ENCODE data around the gene JAG1. TPM values are rescaled to one million over a fixed set of nuclear protein-coding genes. Genes with fewer than 3 reads are reported as not detected.

The JAG1 gene
- total and polyA plus RNA-seq, 2 of the 4 experiments (the other 2 are of a cell fraction): 10.2 to 22.6 TPM

- Histone ChIP-seq H2AK5ac (ENCODE audit: low read depth, low read length) (no peak overlapping the region), H2BK5ac (ENCODE audit: low read depth, low read length, poor library complexity, severe bottlenecking) (no peak overlapping the region), H2BK15ac (ENCODE audit: low read depth, low read length) (no peak overlapping the region), H3K4me3 (ENCODE audit: insufficient read depth, low read depth, low read length) (no peak overlapping the region), H3K4me2 (ENCODE audit: low read depth, low read length) (no peak overlapping the region), H3K23ac (ENCODE audit: low read depth, low read length) (no peak overlapping the region), H2AFZ (replicated peaks; ENCODE audit: low read length, poor library complexity) (no peak overlapping the region), H3K79me1 (ENCODE audit: low read depth in 1 of 2, low read length in 2 of 2) (peaks cover 6% of the 10 kb centered on the region in 2 experiments; a peak in 3 of 4 replicates), H4K5ac (ENCODE audit: low read depth, low read length) (no peak overlapping the region), H3K9me1 (ENCODE audit: insufficient read depth, low read length) (no peaks in the 10 kb centered on the region), H3K4ac (ENCODE audit: low read depth, low read length) (no peak overlapping the region), H3K14ac (replicated peaks; ENCODE audit: low read depth, low read length) (no peak overlapping the region), H3K36me3 (ENCODE audit: control insufficient read depth, insufficient read depth, low read length) (no peaks in the 10 kb centered on the region), H3K27ac (ENCODE audit: insufficient read depth, low read length) (no peak overlapping the region), H2BK120ac (ENCODE audit: low read depth, low read length) (no peak overlapping the region), H3K18ac (ENCODE audit: low read depth, low read length) (no peak overlapping the region), H3K27me3 (ENCODE audit: control insufficient read depth, insufficient read depth, low read length) (no peaks in the 10 kb centered on the region), H2AK9ac (replicated peaks; ENCODE audit: low read depth, low read length, poor library complexity) (no peak overlapping the region), H3K9me3 (ENCODE audit: control insufficient read depth, insufficient read depth, low read length) (no peaks in the 10 kb centered on the region), H3K4me1 (ENCODE audit: control insufficient read depth, insufficient read depth, low read length) (0 out of 2 replicates have a peak, but pooled peaks cover 3% of the 10 kb centered on the region), H3K9ac (ENCODE audit: low read depth, low read length) (no peak overlapping the region), H4K20me1 (ENCODE audit: insufficient read depth, low read length) (no peaks in the 10 kb centered on the region), H2BK20ac (ENCODE audit: low read depth, low read length) (no peak overlapping the region), H4K91ac (ENCODE audit: insufficient read depth, low read depth, low read length) (no peak overlapping the region), H4K8ac (ENCODE audit: low read depth in 2 of 2, low read length in 2 of 2) (no peak overlapping the region), H3K56ac (ENCODE audit: extremely low read depth, insufficient read depth, low read length) (no peak overlapping the region)
- CTCF ChIA-PET: interaction anchor here (0.6 kb wide), 1 partner anchor 559 kb away, joined by 3 read pairs; no protein-coding TSS in a partner anchor
- peak; percentile 30 for DNase-seq
- POLR2A ChIA-PET (ENCODE audit: unreplicated experiment): no interaction called here
- dilution Hi-C loops (cut with HindIII; ENCODE audit: low sequenced_read_pairs, unreplicated experiment): no loop called here
- TF ChIP-seq RAD21 (IDR thresholded peaks at IDR 0.05; ENCODE audit: low read length): no peak
- no peak for TF ChIP-seq BHLHE40 (IDR thresholded peaks at IDR 0.05; ENCODE audit: low read depth, low read length)
- no peak for TF ChIP-seq MXI1 (IDR thresholded peaks at IDR 0.05; ENCODE audit: borderline replicate concordance, low read depth, low read length)
- no peak for TF ChIP-seq RCOR1 (IDR thresholded peaks at IDR 0.05; ENCODE audit: insufficient replicate concordance, low read length)
- no peak for TF ChIP-seq MAFK (IDR thresholded peaks at IDR 0.05; ENCODE audit: low read depth, low read length)
- no peak for TF ChIP-seq MAZ (IDR thresholded peaks at IDR 0.05; ENCODE audit: borderline replicate concordance, low read depth, low read length)
- TF ChIP-seq, protein P1, sequence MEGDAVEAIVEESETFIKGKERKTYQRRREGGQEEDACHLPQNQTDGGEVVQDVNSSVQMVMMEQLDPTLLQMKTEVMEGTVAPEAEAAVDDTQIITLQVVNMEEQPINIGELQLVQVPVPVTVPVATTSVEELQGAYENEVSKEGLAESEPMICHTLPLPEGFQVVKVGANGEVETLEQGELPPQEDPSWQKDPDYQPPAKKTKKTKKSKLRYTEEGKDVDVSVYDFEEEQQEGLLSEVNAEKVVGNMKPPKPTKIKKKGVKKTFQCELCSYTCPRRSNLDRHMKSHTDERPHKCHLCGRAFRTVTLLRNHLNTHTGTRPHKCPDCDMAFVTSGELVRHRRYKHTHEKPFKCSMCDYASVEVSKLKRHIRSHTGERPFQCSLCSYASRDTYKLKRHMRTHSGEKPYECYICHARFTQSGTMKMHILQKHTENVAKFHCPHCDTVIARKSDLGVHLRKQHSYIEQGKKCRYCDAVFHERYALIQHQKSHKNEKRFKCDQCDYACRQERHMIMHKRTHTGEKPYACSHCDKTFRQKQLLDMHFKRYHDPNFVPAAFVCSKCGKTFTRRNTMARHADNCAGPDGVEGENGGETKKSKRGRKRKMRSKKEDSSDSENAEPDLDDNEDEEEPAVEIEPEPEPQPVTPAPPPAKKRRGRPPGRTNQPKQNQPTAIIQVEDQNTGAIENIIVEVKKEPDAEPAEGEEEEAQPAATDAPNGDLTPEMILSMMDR (conservative IDR thresholded peaks at IDR 0.05; ENCODE audit: low read depth, low read length): no peak
- no peak for TF ChIP-seq SMC3 (IDR thresholded peaks at IDR 0.05; ENCODE audit: low read depth, low read length)
- TF ChIP-seq USF2 (IDR thresholded peaks at IDR 0.05; ENCODE audit: low read depth, low read length): no peak
- no peak for TF ChIP-seq ELK1 (IDR thresholded peaks at IDR 0.05; ENCODE audit: borderline replicate concordance, low read depth, low read length)
- ATAC-seq (ENCODE audit: low read depth): no peak
- no TSS peak for BruUV-seq (replicated peaks)
- in situ Hi-C loops (cut with MboI; ENCODE audit: low sequenced_read_pairs): loop anchor here (10.0 kb wide), 1 partner anchor 866 kb away; no protein-coding TSS in a partner anchor
- intact Hi-C loops (cut with micrococcal nuclease): loop anchor here (10.0 kb wide), 2 partner anchors 676 to 776 kb away; no protein-coding TSS in a partner anchor
- WGBS, 2 experiments (ENCODE audit: extremely low coverage in 2 of 2, insufficient read length in 1 of 2): no CpG with 5 or more reads among the region's 4 CpGs
These were observed 5.5 kb upstream of the JAG1 start for GRCh38 chr20:10679269-10679668.

All from IMR-90 (cell line).